AG04450 (cell line): ENCODE data around the gene SPATS1. TPM values are rescaled to one million over a fixed set of nuclear protein-coding genes. Genes with fewer than 3 reads are reported as not detected.
A peak's percentile ranks its signal among the peaks of the same experiment; 100 is the strongest.

Experiments used
- CTCF ChIA-PET: fragments of 300-600, 350-600 bp; formaldehyde crosslinking; extraction: SDS; loops from one replicate; lab custom pipeline; 2022; ENCODE audit warnings: antibody characterized with exemption, inconsistent platforms; lab: Charles Lee
- POLR2A ChIA-PET: fragments of 350-600 bp; formaldehyde crosslinking; extraction: SDS; loops from one replicate; lab custom pipeline; 2021; ENCODE audit warnings: antibody characterized with exemption, inconsistent platforms; lab: Yijun Ruan, JAX
- DNase-seq: peaks from one replicate; pipeline ENCODE4 v3.0.0-alpha.2; 2011; ENCODE audit warnings: low read depth, low spot score
- H3K27ac ChIP-seq: one replicate; pipeline ENCODE4 v1.5.1; 2012; ENCODE audit warnings: low read depth, low read length, control low read depth
- H3K27me3 ChIP-seq: one replicate; pipeline ENCODE4 v1.6.0; 2012; ENCODE audit warnings: low read length; ENCODE audit not compliant: control insufficient read depth, insufficient read depth
- H3K4me3 ChIP-seq: 2 replicates; pipeline ENCODE4 v1.5.1; 2011; ENCODE audit warnings: mild to moderate bottlenecking, low read depth, low read length, control low read depth
- H3K9me3 ChIP-seq: 2 replicates; pipeline ENCODE4 v1.5.1; 2012; ENCODE audit warnings: low read length; ENCODE audit not compliant: control insufficient read depth, insufficient read depth
- CTCF ChIP-seq: IDR thresholded peaks from 2 replicates; pipeline ENCODE4 v1.5.1; 2011; ENCODE audit warnings: low read depth, low read length, control low read depth, inconsistent platforms
- polyA plus RNA-seq: library from polyadenylated mRNA; depleted of rRNA; stranded (reverse); fragments of >200 nt; gene quantifications from 2 replicates; pipeline ENCODE4 v1.2.3, GENCODE V29; 2011

SPATS1 gene
- polyA plus RNA-seq, 1 experiment, result not detected

DNA sequence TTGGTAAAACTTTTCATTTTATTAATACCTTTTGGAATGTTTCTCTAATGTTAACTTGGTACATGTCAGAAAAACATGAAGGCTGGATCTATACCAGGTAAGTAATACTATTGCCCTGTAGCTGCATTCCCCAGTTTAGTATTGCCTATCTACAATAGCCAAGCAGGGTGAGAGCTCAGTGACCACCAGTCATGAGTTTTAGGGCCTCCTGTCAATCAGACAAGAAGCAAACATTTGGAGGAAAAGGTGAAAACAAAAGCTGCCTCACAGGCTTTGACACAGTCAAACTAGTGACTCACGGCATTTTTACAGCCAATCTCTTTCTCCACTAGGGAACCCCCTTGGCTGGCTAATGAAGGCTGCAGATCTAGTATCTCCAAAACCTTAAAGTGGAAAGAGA lies 35.5 kb downstream of the SPATS1 start:
- Histone ChIP-seq H3K27me3 (peaks cover 22% of the 10 kb centered on the region), H3K27ac (no peak overlapping the region), H3K9me3 (no peaks in the 10 kb centered on the region), H3K4me3 (no peak overlapping the region)
- POLR2A ChIA-PET, result no interaction called here
- CTCF ChIA-PET, result no interaction called here
- TF ChIP-seq CTCF, result no peak
- DNase-seq, result no peak

DNA sequence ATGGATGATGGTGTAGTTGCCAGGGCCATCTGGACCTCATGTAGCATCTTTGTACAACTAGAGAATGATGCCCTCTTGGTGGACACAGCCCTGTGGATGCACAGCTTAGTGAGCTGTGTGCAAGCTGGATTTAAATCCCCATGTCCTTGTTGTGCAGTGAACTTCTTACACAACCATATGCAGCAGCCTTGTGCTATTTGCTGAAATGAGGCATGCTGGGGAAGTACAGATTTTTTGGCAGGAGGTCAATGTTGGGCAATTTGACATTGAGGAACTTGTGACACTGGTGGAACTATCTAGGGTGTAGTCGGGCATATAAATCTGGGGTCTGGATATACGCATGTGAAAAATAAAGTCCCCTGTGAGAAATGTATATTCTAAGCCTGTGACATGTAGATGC lies 39.3 kb downstream of the SPATS1 start:
- Histone ChIP-seq H3K27ac (no peak overlapping the region), H3K9me3 (no peaks in the 10 kb centered on the region), H3K4me3 (no peak overlapping the region), H3K27me3 (peaks cover 15% of the 10 kb centered on the region)
- CTCF ChIA-PET, result no interaction called here
- no peak for DNase-seq
- POLR2A ChIA-PET, result interaction anchor here (0.6 kb wide), 1 partner anchor 11 kb away, joined by 3 read pairs; no protein-coding TSS in a partner anchor
- TF ChIP-seq CTCF, result no peak

- Histone ChIP-seq H3K27ac (no peak overlapping the region), H3K4me3 (peak overlapping the region; percentile 91), H3K27me3 (peaks cover 7% of the 10 kb centered on the region), H3K9me3 (no peaks in the 10 kb centered on the region)
- DNase-seq, result no peak
- ChIA-PET CTCF (interaction anchor here (1.3 to 1.4 kb wide), 2 partner anchors 74 to 118 kb away, joined by 4 to 5 read pairs; partner anchors contain the start of gene AARS2), POLR2A (interaction anchor here (0.6 kb wide), 1 partner anchor 60 kb away, joined by 3 read pairs; no protein-coding TSS in a partner anchor)
- TF ChIP-seq CTCF, result no peak
These were observed 44.0 kb downstream of the SPATS1 start for GRCh38 chr6:44386364-44386928.

DNA sequence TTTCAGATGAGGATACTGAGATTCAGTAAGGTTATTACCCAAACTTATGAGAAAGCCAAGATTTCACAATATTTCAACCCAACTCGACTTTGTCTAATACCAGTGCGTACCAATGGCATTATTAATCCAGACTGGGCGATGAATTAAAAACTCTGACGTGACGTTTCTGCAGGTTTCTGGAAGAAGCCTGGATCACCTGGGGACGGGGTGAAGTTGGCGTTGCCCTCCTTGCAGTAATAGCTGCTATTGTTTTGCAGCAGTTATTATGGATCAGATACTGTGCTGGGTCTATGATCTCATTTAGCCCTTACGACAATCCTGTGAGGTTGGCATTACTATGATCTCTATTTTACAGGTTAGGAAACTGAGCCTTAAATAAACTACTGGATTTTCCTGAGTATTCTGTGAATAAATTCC lies 44.5 kb downstream of the SPATS1 start:
- ChIA-PET POLR2A (no interaction called here), CTCF (interaction anchor here (1.2 to 1.4 kb wide), 3 partner anchors 74 to 130 kb away, joined by 3 to 5 read pairs (median 4); partner anchors contain the start of gene AARS2)
- H3K27ac ChIP-seq, result peak overlapping the region; percentile 87
- peak overlapping the region; percentile 91 for H3K4me3 ChIP-seq
- H3K27me3 ChIP-seq, result peaks cover 7% of the 10 kb centered on the region
- H3K9me3 ChIP-seq, result no peaks in the 10 kb centered on the region
- TF ChIP-seq CTCF, result no peak
- peak; percentile 3 for DNase-seq
